Thyroid gland (tissue), 4 donors: ENCODE measurements around the gene C2CD4D.

ENCODE experiments used
- POLR2A ChIP-seq, 2 donors: fragments of 450-650 bp; IDR thresholded peaks; one replicate each; pipeline ENCODE4 v1.6.1; 2017; ENCODE audit warnings: antibody characterized with exemption in 2 of 2, mild to moderate bottlenecking in 2 of 2, moderate library complexity in 1 of 2
- TF ChIP-seq, protein P1 (sequence below), 6 experiments: fragments of 200-600 bp in 3 of 6; fragments of 450-650 bp in 3 of 6; sonication (generic) in 3 of 6; IDR thresholded peaks; one replicate each; pipeline ENCODE4 v1.5.1; 2016 to 2019; ENCODE audit warnings: antibody characterized with exemption in 6 of 6, mild to moderate bottlenecking in 2 of 6, inconsistent platforms in 1 of 6, moderate library complexity in 1 of 6

DNA sequence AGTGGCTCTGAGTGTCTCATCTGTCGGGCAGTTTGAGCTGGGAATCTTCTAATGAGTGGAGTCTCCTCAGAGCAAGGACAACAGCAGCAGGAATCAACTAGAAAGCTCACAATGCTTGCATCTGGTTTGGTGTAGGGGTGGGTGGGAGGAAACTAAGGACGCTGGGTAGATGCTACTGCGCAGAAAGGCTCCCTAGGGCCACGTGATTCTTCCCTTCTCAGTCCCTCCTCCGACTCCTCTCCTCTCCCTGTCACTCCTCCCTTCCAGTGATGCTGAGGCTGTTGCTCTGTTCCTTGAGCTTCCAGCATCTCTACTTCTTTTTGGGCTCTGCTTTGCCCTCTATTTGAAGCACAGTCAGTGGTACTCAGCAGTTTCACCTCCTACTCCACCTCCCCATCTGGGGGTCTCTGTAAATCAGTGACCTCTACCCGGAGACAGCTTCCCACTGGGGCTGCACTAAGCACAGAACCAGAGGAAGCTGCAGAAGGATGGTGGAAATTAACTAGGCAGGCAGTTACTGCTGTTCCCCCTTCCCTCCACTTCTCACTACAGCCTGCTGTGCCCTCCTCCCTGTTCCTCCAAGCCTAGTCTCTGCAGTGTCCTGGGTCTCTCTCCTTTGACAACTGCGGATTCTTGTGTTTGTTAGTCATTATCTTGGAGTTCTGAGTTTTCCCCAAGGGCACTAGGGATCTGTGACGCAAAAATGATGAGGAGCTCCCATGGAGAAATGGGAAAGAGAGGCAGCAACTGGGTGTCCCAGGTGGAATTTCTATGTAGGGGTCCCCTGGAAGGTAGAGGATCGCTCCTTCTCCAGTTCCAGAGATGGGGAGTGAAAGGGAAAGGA is 40.2 kb downstream of the C2CD4D start:
- TF ChIP-seq, protein P1, sequence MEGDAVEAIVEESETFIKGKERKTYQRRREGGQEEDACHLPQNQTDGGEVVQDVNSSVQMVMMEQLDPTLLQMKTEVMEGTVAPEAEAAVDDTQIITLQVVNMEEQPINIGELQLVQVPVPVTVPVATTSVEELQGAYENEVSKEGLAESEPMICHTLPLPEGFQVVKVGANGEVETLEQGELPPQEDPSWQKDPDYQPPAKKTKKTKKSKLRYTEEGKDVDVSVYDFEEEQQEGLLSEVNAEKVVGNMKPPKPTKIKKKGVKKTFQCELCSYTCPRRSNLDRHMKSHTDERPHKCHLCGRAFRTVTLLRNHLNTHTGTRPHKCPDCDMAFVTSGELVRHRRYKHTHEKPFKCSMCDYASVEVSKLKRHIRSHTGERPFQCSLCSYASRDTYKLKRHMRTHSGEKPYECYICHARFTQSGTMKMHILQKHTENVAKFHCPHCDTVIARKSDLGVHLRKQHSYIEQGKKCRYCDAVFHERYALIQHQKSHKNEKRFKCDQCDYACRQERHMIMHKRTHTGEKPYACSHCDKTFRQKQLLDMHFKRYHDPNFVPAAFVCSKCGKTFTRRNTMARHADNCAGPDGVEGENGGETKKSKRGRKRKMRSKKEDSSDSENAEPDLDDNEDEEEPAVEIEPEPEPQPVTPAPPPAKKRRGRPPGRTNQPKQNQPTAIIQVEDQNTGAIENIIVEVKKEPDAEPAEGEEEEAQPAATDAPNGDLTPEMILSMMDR (IDR thresholded peaks at IDR 0.05), result no peak
- TF ChIP-seq POLR2A (IDR thresholded peaks at IDR 0.05), result no peak
